ENCODE measurements around the gene CACFD1. TPM values are rescaled to one million over a fixed set of nuclear protein-coding genes. Genes with fewer than 3 reads are reported as not detected.

The CACFD1 gene
- total and polyA plus RNA-seq, 9 of the 15 experiments (the other 6 are each of a cell fraction or from before 2014, with no cell fraction given), result 0.11 to 1.4 (median 1.1) TPM; not detected in 2

DNA sequence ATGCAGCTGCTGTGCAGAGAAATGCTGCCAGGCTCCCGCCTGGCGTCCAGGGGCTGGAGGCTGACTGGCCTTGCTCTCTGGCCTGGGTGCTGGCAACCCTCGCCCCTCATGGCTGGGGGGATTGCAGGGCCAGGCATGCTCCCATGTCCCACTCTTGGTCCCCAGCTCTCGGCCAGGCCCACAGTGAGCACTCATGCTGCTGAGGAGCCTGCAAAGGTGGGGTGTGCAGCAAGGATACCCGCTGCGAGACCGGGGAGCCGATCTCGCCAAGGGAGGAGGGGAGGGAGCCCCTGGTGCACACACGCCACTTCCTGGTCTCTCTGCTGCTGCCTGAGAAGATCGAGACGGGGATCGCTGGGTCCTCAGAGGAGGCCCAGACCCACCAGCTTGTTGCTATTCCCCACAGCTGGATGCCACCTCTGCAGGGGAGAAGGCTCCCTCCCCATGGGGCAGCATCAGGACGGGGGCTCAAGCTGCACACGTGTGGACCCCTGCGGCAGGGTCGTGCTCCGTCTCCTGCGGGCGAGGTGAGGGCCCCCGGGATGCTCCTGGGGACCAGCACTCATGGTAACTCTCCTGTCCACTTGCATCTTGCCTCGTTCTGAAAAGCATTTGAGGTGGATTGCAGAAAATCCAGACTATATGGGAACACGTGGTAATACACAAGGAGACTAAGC, 14.3 kb upstream of the CACFD1 start:
- Histone ChIP-seq H3K9ac (ENCODE audit: insufficient read depth in 1 of 2, low read depth in 2 of 2, low read length in 2 of 2) (peak overlapping the region in 1 of 2 experiments; percentile 40; a peak in 1 of 4 replicates), H3K4me1 (replicated peaks in 1 of 2; ENCODE audit: control insufficient read depth in 2 of 2, insufficient read depth in 2 of 2, low read length in 2 of 2) (peaks cover 0 to 31% of the 10 kb centered on the region in 2 experiments; a peak in 1 of 5 replicates), H3K4me2 (ENCODE audit: insufficient read depth, low read length) (no peak overlapping the region), H3K9me1 (ENCODE audit: control insufficient read depth, insufficient read depth, low read length) (no peaks in the 10 kb centered on the region), H3K27me3 (ENCODE audit: control insufficient read depth in 2 of 2, insufficient read depth in 2 of 2, low read length in 2 of 2) (peaks cover 49 to 81% of the 10 kb centered on the region in 2 experiments; a peak in 4 of 5 replicates), H2AFZ (ENCODE audit: low read depth, low read length) (no peak overlapping the region), H3K36me3 (ENCODE audit: control insufficient read depth, insufficient read depth, low read length) (no peaks in the 10 kb centered on the region), H3K27ac (ENCODE audit: extremely low read depth, low read depth, low read length) (no peak overlapping the region), H3K4me3 (no peak overlapping the region), H4K20me1 (replicated peaks; ENCODE audit: control insufficient read depth, insufficient read depth, low read length) (peaks cover 11% of the 10 kb centered on the region; the same call in 1 of the 2 replicates), H3K79me2 (ENCODE audit: control insufficient read depth, insufficient read depth, low read length) (no peaks in the 10 kb centered on the region), H3K9me3 (replicated peaks; ENCODE audit: control insufficient read depth, insufficient read depth, low read depth, low read length) (no peaks in the 10 kb centered on the region)
- CTCF ChIA-PET (ENCODE audit: low intra/inter-chr PET ratio), result no interaction called here
- BruUV-seq (replicated peaks), result no TSS peak
- FAIRE-seq (no peak), ATAC-seq (no peak), DNase-seq (ENCODE audit: extremely low read depth in 1 of 4, low spot score in 3 of 4) (no peak)
- POLR2A ChIA-PET, result interaction anchor here (0.6 to 2.9 kb wide), 4 partner anchors 14 to 1258 kb away, joined by 3 to 14 read pairs (median 3); partner anchors contain the start of gene CACFD1
- TF ChIP-seq MAFF (IDR thresholded peaks at IDR 0.05; ENCODE audit: low read length) (no peak), SAFB2 (IDR thresholded peaks at IDR 0.05; ENCODE audit: borderline replicate concordance, low read depth, low read length, severe bottlenecking) (no peak), BDP1 (IDR thresholded peaks at IDR 0.05; ENCODE audit: insufficient read depth, insufficient read length) (no peak), ZNF384 (IDR thresholded peaks at IDR 0.05; ENCODE audit: low read depth, low read length) (no peak), TCFL5 (CRISPR knock-in tag; conservative IDR thresholded peaks at IDR 0.05) (no peak), ZNF124 (CRISPR knock-in tag; IDR thresholded peaks at IDR 0.05) (no peak), MTA3 (IDR thresholded peaks at IDR 0.05; ENCODE audit: borderline replicate concordance) (no peak), NFRKB (IDR thresholded peaks at IDR 0.05; ENCODE audit: low read depth) (no peak), ZNF583 (CRISPR knock-in tag; IDR thresholded peaks at IDR 0.05) (no peak)
- TF ChIP-seq, protein P1, sequence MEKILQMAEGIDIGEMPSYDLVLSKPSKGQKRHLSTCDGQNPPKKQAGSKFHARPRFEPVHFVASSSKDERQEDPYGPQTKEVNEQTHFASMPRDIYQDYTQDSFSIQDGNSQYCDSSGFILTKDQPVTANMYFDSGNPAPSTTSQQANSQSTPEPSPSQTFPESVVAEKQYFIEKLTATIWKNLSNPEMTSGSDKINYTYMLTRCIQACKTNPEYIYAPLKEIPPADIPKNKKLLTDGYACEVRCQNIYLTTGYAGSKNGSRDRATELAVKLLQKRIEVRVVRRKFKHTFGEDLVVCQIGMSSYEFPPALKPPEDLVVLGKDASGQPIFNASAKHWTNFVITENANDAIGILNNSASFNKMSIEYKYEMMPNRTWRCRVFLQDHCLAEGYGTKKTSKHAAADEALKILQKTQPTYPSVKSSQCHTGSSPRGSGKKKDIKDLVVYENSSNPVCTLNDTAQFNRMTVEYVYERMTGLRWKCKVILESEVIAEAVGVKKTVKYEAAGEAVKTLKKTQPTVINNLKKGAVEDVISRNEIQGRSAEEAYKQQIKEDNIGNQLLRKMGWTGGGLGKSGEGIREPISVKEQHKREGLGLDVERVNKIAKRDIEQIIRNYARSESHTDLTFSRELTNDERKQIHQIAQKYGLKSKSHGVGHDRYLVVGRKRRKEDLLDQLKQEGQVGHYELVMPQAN (IDR thresholded peaks at IDR 0.05; ENCODE audit: borderline replicate concordance), result no peak
- TF ChIP-seq, protein P2, sequence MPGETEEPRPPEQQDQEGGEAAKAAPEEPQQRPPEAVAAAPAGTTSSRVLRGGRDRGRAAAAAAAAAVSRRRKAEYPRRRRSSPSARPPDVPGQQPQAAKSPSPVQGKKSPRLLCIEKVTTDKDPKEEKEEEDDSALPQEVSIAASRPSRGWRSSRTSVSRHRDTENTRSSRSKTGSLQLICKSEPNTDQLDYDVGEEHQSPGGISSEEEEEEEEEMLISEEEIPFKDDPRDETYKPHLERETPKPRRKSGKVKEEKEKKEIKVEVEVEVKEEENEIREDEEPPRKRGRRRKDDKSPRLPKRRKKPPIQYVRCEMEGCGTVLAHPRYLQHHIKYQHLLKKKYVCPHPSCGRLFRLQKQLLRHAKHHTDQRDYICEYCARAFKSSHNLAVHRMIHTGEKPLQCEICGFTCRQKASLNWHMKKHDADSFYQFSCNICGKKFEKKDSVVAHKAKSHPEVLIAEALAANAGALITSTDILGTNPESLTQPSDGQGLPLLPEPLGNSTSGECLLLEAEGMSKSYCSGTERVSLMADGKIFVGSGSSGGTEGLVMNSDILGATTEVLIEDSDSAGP (CRISPR knock-in tag; IDR thresholded peaks at IDR 0.05), result no peak
- in situ Hi-C loops (cut with MboI) (no loop called here), intact Hi-C loops (cut with micrococcal nuclease) (no loop called here)
- 2% methylated on average over 20 of the region's 23 CpGs for WGBS (ENCODE audit: insufficient coverage, low coverage, missing lambda C conversion rate)
